Measurements from ENCODE around the gene GGT5. TPM values are rescaled to one million over a fixed set of nuclear protein-coding genes. Genes with fewer than 3 reads are reported as not detected.

Gene GGT5
- total and polyA plus RNA-seq, 2 of the 13 experiments (the other 11 are each of a cell fraction or from before 2014, with no cell fraction given): 0.69 to 3.1 TPM

DNA sequence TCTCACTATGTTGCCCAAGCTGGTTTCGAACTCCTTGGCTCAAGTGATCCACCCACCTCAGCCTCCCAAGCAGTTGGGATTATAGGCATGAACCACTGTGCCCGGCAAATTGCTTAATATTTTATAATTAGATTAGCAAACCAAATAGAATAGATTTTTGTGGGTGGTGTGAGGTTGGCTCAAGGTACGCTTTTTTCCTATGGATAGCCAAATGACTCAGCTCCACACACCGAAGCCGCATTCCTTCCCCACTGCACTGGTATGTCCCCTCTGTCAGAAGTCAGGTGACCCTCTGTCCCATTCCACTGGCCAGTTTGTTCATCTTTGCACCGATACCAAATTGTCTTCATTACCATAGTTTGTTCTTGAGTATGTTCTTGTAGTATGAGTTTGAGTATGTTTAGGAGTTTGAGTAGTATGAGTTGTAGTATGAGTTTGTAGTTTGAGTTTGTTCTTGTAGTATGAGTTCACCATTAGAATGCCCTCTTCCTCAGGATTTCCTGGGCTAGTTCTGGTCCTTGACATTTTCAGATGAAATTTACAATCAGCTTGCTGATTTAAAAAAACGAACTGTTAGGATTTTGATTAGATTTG is 44.2 kb downstream of the GGT5 start:
- Histone ChIP-seq H3K9ac (ENCODE audit: insufficient read depth, low read depth, low read length) (no peak overlapping the region), H3K4me1 (ENCODE audit: insufficient read depth, low read length) (peaks cover 70% of the 10 kb centered on the region)
- TF ChIP-seq HNF4G (IDR thresholded peaks at IDR 0.05; ENCODE audit: borderline replicate concordance, low read depth, low read length): peak; percentile 13; the same call in 1 of the 2 replicates
- no peak for TF ChIP-seq HNF4G (CRISPR knock-in tag; IDR thresholded peaks at IDR 0.05; ENCODE audit: borderline replicate concordance, low read depth)
- peak; percentile 90 for TF ChIP-seq MIXL1 (CRISPR knock-in tag; IDR thresholded peaks at IDR 0.05)
- peak; percentile 43; the same call in 1 of the 2 replicates for TF ChIP-seq NFE2L2 (IDR thresholded peaks at IDR 0.05; ENCODE audit: low read length)
- no peak for TF ChIP-seq FOXK2 (IDR thresholded peaks at IDR 0.05)
- TF ChIP-seq, protein P1, sequence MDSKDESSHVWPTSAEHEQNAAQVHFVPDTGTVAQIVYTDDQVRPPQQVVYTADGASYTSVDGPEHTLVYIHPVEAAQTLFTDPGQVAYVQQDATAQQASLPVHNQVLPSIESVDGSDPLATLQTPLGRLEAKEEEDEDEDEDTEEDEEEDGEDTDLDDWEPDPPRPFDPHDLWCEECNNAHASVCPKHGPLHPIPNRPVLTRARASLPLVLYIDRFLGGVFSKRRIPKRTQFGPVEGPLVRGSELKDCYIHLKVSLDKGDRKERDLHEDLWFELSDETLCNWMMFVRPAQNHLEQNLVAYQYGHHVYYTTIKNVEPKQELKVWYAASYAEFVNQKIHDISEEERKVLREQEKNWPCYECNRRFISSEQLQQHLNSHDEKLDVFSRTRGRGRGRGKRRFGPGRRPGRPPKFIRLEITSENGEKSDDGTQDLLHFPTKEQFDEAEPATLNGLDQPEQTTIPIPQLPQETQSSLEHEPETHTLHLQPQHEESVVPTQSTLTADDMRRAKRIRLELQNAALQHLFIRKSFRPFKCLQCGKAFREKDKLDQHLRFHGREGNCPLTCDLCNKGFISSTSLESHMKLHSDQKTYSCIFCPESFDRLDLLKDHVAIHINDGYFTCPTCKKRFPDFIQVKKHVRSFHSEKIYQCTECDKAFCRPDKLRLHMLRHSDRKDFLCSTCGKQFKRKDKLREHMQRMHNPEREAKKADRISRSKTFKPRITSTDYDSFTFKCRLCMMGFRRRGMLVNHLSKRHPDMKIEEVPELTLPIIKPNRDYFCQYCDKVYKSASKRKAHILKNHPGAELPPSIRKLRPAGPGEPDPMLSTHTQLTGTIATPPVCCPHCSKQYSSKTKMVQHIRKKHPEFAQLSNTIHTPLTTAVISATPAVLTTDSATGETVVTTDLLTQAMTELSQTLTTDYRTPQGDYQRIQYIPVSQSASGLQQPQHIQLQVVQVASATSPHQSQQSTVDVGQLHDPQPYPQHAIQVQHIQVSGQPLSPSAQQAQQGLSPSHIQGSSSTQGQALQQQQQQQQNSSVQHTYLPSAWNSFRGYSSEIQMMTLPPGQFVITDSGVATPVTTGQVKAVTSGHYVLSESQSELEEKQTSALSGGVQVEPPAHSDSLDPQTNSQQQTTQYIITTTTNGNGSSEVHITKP (CRISPR knock-in tag; IDR thresholded peaks at IDR 0.05; ENCODE audit: low read depth): peak; percentile 60; the same call in 1 of the 2 replicates
- TF ChIP-seq, protein P2, sequence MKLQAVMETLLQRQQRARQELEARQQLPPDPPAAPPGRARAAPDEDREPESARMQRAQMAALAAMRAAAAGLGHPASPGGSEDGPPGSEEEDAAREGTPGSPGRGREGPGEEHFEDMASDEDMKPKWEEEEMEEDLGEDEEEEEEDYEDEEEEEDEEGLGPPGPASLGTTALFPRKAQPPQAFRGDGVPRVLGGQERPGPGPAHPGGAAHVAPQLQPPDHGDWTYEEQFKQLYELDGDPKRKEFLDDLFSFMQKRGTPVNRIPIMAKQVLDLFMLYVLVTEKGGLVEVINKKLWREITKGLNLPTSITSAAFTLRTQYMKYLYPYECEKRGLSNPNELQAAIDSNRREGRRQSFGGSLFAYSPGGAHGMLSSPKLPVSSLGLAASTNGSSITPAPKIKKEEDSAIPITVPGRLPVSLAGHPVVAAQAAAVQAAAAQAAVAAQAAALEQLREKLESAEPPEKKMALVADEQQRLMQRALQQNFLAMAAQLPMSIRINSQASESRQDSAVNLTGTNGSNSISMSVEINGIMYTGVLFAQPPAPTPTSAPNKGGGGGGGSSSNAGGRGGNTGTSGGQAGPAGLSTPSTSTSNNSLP (IDR thresholded peaks at IDR 0.05; ENCODE audit: low read depth, low read length): peak; percentile 59
- peak; percentile 39; the same call in 1 of the 2 replicates for TF ChIP-seq SALL1 (CRISPR knock-in tag; IDR thresholded peaks at IDR 0.05)
- no peak for TF ChIP-seq RXRB (CRISPR knock-in tag; IDR thresholded peaks at IDR 0.05; ENCODE audit: borderline replicate concordance)
- TF ChIP-seq ZGPAT (CRISPR knock-in tag; IDR thresholded peaks at IDR 0.05): no peak
- no peak for TF ChIP-seq RORA (CRISPR knock-in tag; IDR thresholded peaks at IDR 0.05)
- TF ChIP-seq, protein P3, sequence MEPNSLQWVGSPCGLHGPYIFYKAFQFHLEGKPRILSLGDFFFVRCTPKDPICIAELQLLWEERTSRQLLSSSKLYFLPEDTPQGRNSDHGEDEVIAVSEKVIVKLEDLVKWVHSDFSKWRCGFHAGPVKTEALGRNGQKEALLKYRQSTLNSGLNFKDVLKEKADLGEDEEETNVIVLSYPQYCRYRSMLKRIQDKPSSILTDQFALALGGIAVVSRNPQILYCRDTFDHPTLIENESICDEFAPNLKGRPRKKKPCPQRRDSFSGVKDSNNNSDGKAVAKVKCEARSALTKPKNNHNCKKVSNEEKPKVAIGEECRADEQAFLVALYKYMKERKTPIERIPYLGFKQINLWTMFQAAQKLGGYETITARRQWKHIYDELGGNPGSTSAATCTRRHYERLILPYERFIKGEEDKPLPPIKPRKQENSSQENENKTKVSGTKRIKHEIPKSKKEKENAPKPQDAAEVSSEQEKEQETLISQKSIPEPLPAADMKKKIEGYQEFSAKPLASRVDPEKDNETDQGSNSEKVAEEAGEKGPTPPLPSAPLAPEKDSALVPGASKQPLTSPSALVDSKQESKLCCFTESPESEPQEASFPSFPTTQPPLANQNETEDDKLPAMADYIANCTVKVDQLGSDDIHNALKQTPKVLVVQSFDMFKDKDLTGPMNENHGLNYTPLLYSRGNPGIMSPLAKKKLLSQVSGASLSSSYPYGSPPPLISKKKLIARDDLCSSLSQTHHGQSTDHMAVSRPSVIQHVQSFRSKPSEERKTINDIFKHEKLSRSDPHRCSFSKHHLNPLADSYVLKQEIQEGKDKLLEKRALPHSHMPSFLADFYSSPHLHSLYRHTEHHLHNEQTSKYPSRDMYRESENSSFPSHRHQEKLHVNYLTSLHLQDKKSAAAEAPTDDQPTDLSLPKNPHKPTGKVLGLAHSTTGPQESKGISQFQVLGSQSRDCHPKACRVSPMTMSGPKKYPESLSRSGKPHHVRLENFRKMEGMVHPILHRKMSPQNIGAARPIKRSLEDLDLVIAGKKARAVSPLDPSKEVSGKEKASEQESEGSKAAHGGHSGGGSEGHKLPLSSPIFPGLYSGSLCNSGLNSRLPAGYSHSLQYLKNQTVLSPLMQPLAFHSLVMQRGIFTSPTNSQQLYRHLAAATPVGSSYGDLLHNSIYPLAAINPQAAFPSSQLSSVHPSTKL (CRISPR knock-in tag; IDR thresholded peaks at IDR 0.05): 0 out of 2 replicates have a peak, but pooled peaks have one; percentile 21

More for the DNA sequence above, 44.2 kb downstream of the GGT5 start:
- Histone ChIP-seq H3K9me3 (ENCODE audit: low read length) (no peaks in the 10 kb centered on the region), H3K36me3 (replicated peaks in 1 of 2; ENCODE audit: control insufficient read depth in 1 of 2, insufficient read depth in 2 of 2, low read length in 2 of 2) (no peaks in the 10 kb centered on the region), H3K27me3 (ENCODE audit: control insufficient read depth in 1 of 2, insufficient read depth in 2 of 2, low read length in 2 of 2) (no peaks in the 10 kb centered on the region), H4K20me1 (ENCODE audit: insufficient read depth, low read length) (no peaks in the 10 kb centered on the region), H3K4me2 (ENCODE audit: low read depth, low read length) (peak overlapping the region; percentile 49), H3K27ac (ENCODE audit: extremely low read length, insufficient read depth, low read length) (peak overlapping the region; percentile 56), H3K79me2 (ENCODE audit: insufficient read depth, low read length) (no peaks in the 10 kb centered on the region), H3K4me3 (replicated peaks in 1 of 3; ENCODE audit: insufficient read depth in 1 of 3, low read depth in 2 of 3, low read length in 3 of 3) (no peak overlapping the region), H2AFZ (ENCODE audit: low read length) (no peak overlapping the region)
- intact Hi-C loops (cut with micrococcal nuclease; ENCODE audit: unreplicated experiment): no loop called here
- POLR2A ChIA-PET: interaction anchor here (1.3 kb wide), 1 partner anchor 14 kb away, joined by 3 read pairs; no protein-coding TSS in a partner anchor
- FAIRE-seq: peak; percentile 91
- DNase-seq (ENCODE audit: low spot score): peak; percentile 86
- CTCF ChIA-PET (ENCODE audit: low intra/inter-chr PET ratio, low total read pairs): no interaction called here
- in situ Hi-C loops (cut with HindIII; ENCODE audit: extremely low pct_ligation_motif_present, low pct_unique_long_range_greater_than_20kb): no loop called here
- WGBS (ENCODE audit: low lambda C conversion rate): 27% methylated on average over 7 of the region's 7 CpGs
- BruUV-seq (replicated peaks): no TSS peak
- peak; percentile 95 for ATAC-seq

All from HepG2 (cell line).